ENCODE measurements around the gene ARAP3. TPM values are rescaled to one million over a fixed set of nuclear protein-coding genes. Genes with fewer than 3 reads are reported as not detected.

The ARAP3 gene
- total RNA-seq, 1 experiment from 2014 or later: 17.5 TPM

- Mint-ChIP-seq H3K4me3 (ENCODE audit: low read depth, unreplicated experiment) (no peak overlapping the region), H3K27ac (ENCODE audit: unreplicated experiment) (no peak overlapping the region), H3K4me1 (ENCODE audit: low read depth, unreplicated experiment) (peaks cover 33% of the 10 kb centered on the region), H3K9me3 (ENCODE audit: low read depth, unreplicated experiment) (no peaks in the 10 kb centered on the region), H3K36me3 (ENCODE audit: insufficient read depth, unreplicated experiment) (peaks cover 44% of the 10 kb centered on the region), H3K27me3 (ENCODE audit: unreplicated experiment) (no peaks in the 10 kb centered on the region)
- intact Hi-C loops (cut with micrococcal nuclease; ENCODE audit: unreplicated experiment): no loop called here
- no TSS peak for BruUV-seq (replicated peaks)
- DNase-seq: no peak
- CTCF ChIA-PET: no interaction called here
- no peak for TF ChIP-seq CTCF (IDR thresholded peaks at IDR 0.05; ENCODE audit: unreplicated experiment)
Measured at GRCh38 chr5:141639357-141640050, 42.5 kb downstream of the ARAP3 start.

GRCh38 chr5:141638771-141639170 is 43.3 kb downstream of the ARAP3 start:
- peaks cover 51% of the 10 kb centered on the region for H3K36me3 Mint-ChIP-seq (ENCODE audit: insufficient read depth, unreplicated experiment)
- BruUV-seq (replicated peaks): no TSS peak
- DNase-seq: no peak
- H3K27ac Mint-ChIP-seq (ENCODE audit: unreplicated experiment): no peak overlapping the region
- CTCF ChIA-PET: no interaction called here
- H3K27me3 Mint-ChIP-seq (ENCODE audit: unreplicated experiment): no peaks in the 10 kb centered on the region
- peaks cover 41% of the 10 kb centered on the region for H3K4me1 Mint-ChIP-seq (ENCODE audit: low read depth, unreplicated experiment)
- no peak for TF ChIP-seq CTCF (IDR thresholded peaks at IDR 0.05; ENCODE audit: unreplicated experiment)
- intact Hi-C loops (cut with micrococcal nuclease; ENCODE audit: unreplicated experiment): no loop called here
- H3K9me3 Mint-ChIP-seq (ENCODE audit: low read depth, unreplicated experiment): no peaks in the 10 kb centered on the region
- H3K4me3 Mint-ChIP-seq (ENCODE audit: low read depth, unreplicated experiment): peak overlapping the region; percentile 79

- H3K36me3 Mint-ChIP-seq (ENCODE audit: insufficient read depth, unreplicated experiment): peaks cover 47% of the 10 kb centered on the region
- intact Hi-C loops (cut with micrococcal nuclease; ENCODE audit: unreplicated experiment): no loop called here
- DNase-seq: peak; percentile 66
- H3K4me1 Mint-ChIP-seq (ENCODE audit: low read depth, unreplicated experiment): peaks cover 42% of the 10 kb centered on the region
- no peaks in the 10 kb centered on the region for H3K27me3 Mint-ChIP-seq (ENCODE audit: unreplicated experiment)
- H3K27ac Mint-ChIP-seq (ENCODE audit: unreplicated experiment): no peak overlapping the region
- BruUV-seq (replicated peaks): no TSS peak
- CTCF ChIA-PET: interaction anchor here (0.9 to 2.2 kb wide), 3 partner anchors 13 to 74 kb away, joined by 3 to 25 read pairs (median 5); partner anchors contain the start of genes DIAPH1 and FCHSD1
- peak; percentile 24 for TF ChIP-seq CTCF (IDR thresholded peaks at IDR 0.05; ENCODE audit: unreplicated experiment)
- peak overlapping the region; percentile 79 for H3K4me3 Mint-ChIP-seq (ENCODE audit: low read depth, unreplicated experiment)
- no peaks in the 10 kb centered on the region for H3K9me3 Mint-ChIP-seq (ENCODE audit: low read depth, unreplicated experiment)
Measured at GRCh38 chr5:141637767-141638419, 44.1 kb downstream of the ARAP3 start.

GRCh38 chr5:141637123-141637766 is 44.8 kb downstream of the ARAP3 start:
- peak; percentile 46 for DNase-seq
- intact Hi-C loops (cut with micrococcal nuclease; ENCODE audit: unreplicated experiment): no loop called here
- no peaks in the 10 kb centered on the region for H3K27me3 Mint-ChIP-seq (ENCODE audit: unreplicated experiment)
- no peak overlapping the region for H3K27ac Mint-ChIP-seq (ENCODE audit: unreplicated experiment)
- H3K4me3 Mint-ChIP-seq (ENCODE audit: low read depth, unreplicated experiment): peak overlapping the region; percentile 79
- H3K9me3 Mint-ChIP-seq (ENCODE audit: low read depth, unreplicated experiment): no peaks in the 10 kb centered on the region
- H3K4me1 Mint-ChIP-seq (ENCODE audit: low read depth, unreplicated experiment): peaks cover 35% of the 10 kb centered on the region
- TF ChIP-seq CTCF (IDR thresholded peaks at IDR 0.05; ENCODE audit: unreplicated experiment): no peak
- H3K36me3 Mint-ChIP-seq (ENCODE audit: insufficient read depth, unreplicated experiment): peaks cover 47% of the 10 kb centered on the region
- CTCF ChIA-PET: interaction anchor here (0.6 to 2.2 kb wide), 12 partner anchors 14 to 134 kb away, joined by 3 to 25 read pairs (median 3); partner anchors contain the start of genes DIAPH1 and FCHSD1
- BruUV-seq (replicated peaks): TSS peak; percentile 36
